Aorta (tissue), 5 donors: ENCODE results near the gene EGFL8. TPM values are rescaled to one million over a fixed set of nuclear protein-coding genes. Genes with fewer than 3 reads are reported as not detected.

ENCODE experiments used
- ATAC-seq: fragments of 200-7000 bp; cut with Tn5 transposase; one replicate; pipeline ENCODE4 v1.9.1; 2022; ENCODE audit warnings: moderate library complexity; ENCODE audit not compliant: low FRiP score
- DNase-seq, 2 donors: peaks; one replicate each; pipeline ENCODE4 v3.0.0-alpha.2; 2020
- H3K27ac ChIP-seq, 2 donors: one replicate each; pipeline ENCODE4 v1.5.1; 2013; ENCODE audit warnings: low read length in 2 of 2, mild to moderate bottlenecking in 2 of 2, moderate library complexity in 2 of 2, control low read depth in 1 of 2, inconsistent platforms in 1 of 2, low read depth in 1 of 2
- H3K27me3 ChIP-seq, 2 donors: one replicate each; pipeline ENCODE4 v1.6.1; 2013; ENCODE audit warnings: control low read depth in 1 of 2, low read length in 1 of 2, mild to moderate bottlenecking in 1 of 2, moderate library complexity in 1 of 2; ENCODE audit not compliant: insufficient read depth in 2 of 2, control insufficient read depth in 1 of 2
- H3K36me3 ChIP-seq, 2 donors: one replicate each; pipeline ENCODE4 v1.6.1; 2013; ENCODE audit warnings: control low read depth in 1 of 2, low read length in 1 of 2, mild to moderate bottlenecking in 1 of 2; ENCODE audit not compliant: insufficient read depth in 2 of 2, control insufficient read depth in 1 of 2
- H3K4me1 ChIP-seq, 2 donors: one replicate each; pipeline ENCODE4 v1.6.1; 2013; ENCODE audit warnings: low read length in 2 of 2, control low read depth in 1 of 2, mild to moderate bottlenecking in 1 of 2, moderate library complexity in 1 of 2; ENCODE audit not compliant: insufficient read depth in 2 of 2, control insufficient read depth in 1 of 2
- H3K4me3 ChIP-seq, 2 donors: one replicate each; pipeline ENCODE4 v1.5.1; 2013; ENCODE audit warnings: low read length in 2 of 2, control low read depth in 1 of 2, mild to moderate bottlenecking in 1 of 2
- H3K9me3 ChIP-seq: one replicate; pipeline ENCODE4 v1.6.1; 2013; ENCODE audit warnings: mild to moderate bottlenecking, low read length; ENCODE audit not compliant: control insufficient read depth
- WGBS, 2 donors: extraction: QIAGEN DNeasy Blood & Tissue Kit; methylation state at CpG; one replicate each; pipeline ENCODE4 v1.1.7; 2013; 5-methylcytosine and 5-hydroxymethylcytosine counted together
- intact Hi-C, 2 donors: fragments of 100-400 bp; cut with DNase I; formaldehyde crosslinking; loops; one replicate each; pipeline versions ENCODE4 v1.14.2 to v1.15.0; 2022
- polyA plus RNA-seq, 2 donors: library from polyadenylated mRNA; stranded (reverse); fragments of 200-250 nt; gene quantifications; one replicate each; pipeline ENCODE4 v1.2.3, GENCODE V29; 2013
- total RNA-seq, 2 donors: library from RNA; stranded (reverse); fragmentation: NEBNext Ultra II Directional; extraction: Animal tissue kit (Norgen Biotek cat#: 25700); gene quantifications; one replicate each; pipeline ENCODE4 v1.2.1, GENCODE V29; 2021
- donor health status: healthy with polysubstance abuse.
- donor health status: Bipolar disorder and iron deficiency.
- donor health status: DM: no; HTN: no; CAD: no.
- donor health status: DM: no; HTN: no; CAD: no.
- donor health status: DM: yes; HTN: yes; CAD: no.

Gene EGFL8
- total and polyA plus RNA-seq, 4 donors, result 3.9 to 138 (median 29.7) TPM

- no peaks in the 10 kb centered on the region for H3K9me3 ChIP-seq
- no peaks in the 10 kb centered on the region for H3K36me3 ChIP-seq
- H3K4me3 ChIP-seq, result peak overlapping the region in 1 of 2 donors; percentile 87
- ATAC-seq, result no peak
- H3K27me3 ChIP-seq, result no peaks in the 10 kb centered on the region
- WGBS, 2 donors, result 6 to 9% methylated on average over 11 to 13 of the region's 13 CpGs
- no peaks in the 10 kb centered on the region for H3K4me1 ChIP-seq
- intact Hi-C loops, result no loop called here
- peak overlapping the region; percentile 20 to 78 for H3K27ac ChIP-seq
- peak in 1 of 2 donors; percentile 59 for DNase-seq
Measured at GRCh38 chr6:32188381-32189068, 24.1 kb downstream of the EGFL8 start.

- intact Hi-C loops, result no loop called here
- no peaks in the 10 kb centered on the region for H3K9me3 ChIP-seq
- H3K4me1 ChIP-seq, result no peaks in the 10 kb centered on the region
- ATAC-seq, result no peak
- 1 to 2% methylated on average over 10 of the region's 10 CpGs for WGBS, 2 donors
- DNase-seq, result peak in 1 of 2 donors; percentile 64
- H3K36me3 ChIP-seq, result no peaks in the 10 kb centered on the region
- H3K27me3 ChIP-seq, result no peaks in the 10 kb centered on the region
- peak overlapping the region; percentile 60 to 78 for H3K27ac ChIP-seq
- peak overlapping the region; percentile 87 to 89 for H3K4me3 ChIP-seq
Measured at GRCh38 chr6:32189069-32189741, 24.8 kb downstream of the EGFL8 start.

- no peaks in the 10 kb centered on the region for H3K36me3 ChIP-seq
- no peaks in the 10 kb centered on the region for H3K9me3 ChIP-seq
- ATAC-seq (peak; percentile 4), DNase-seq (peak; percentile 60 to 80)
- intact Hi-C loops, result loop anchor here (10.0 kb wide), 2 partner anchors 785 to 1015 kb away; partner anchors contain the start of genes HSD17B8 (in 1 of the 2), RING1 (in 1 of the 2), RXRB (in 1 of the 2) and SLC39A7 (in 1 of the 2)
- peak overlapping the region; percentile 87 to 89 for H3K4me3 ChIP-seq
- H3K27me3 ChIP-seq, result no peaks in the 10 kb centered on the region
- WGBS, 2 donors, result 10 to 20% methylated on average over 14 to 23 of the region's 23 CpGs
- peak overlapping the region; percentile 30 to 60 for H3K27ac ChIP-seq
- H3K4me1 ChIP-seq, result no peaks in the 10 kb centered on the region
Measured at GRCh38 chr6:32189742-32190053, 25.3 kb downstream of the EGFL8 start.

- Histone ChIP-seq H3K36me3 (no peaks in the 10 kb centered on the region), H3K27ac (peak within 1 kb of the TSS; percentile 60 to 78), H3K4me3 (peak within 1 kb of the TSS; percentile 87 to 89), H3K9me3 (no peaks in the 10 kb centered on the region), H3K27me3 (no peaks in the 10 kb centered on the region), H3K4me1 (no peaks in the 10 kb centered on the region)
- 0 to 1% methylated on average over 18 to 23 of the region's 23 CpGs for whole genome bisulfite sequencing, 2 donors
- DNase-seq, result peak; percentile 95 to 96
- intact Hi-C loops, result loop anchor here (10.0 kb wide), 2 partner anchors 785 to 1015 kb away; partner anchors contain the start of genes HSD17B8 (in 1 of the 2), RING1 (in 1 of the 2), RXRB (in 1 of the 2) and SLC39A7 (in 1 of the 2)
- ATAC-seq, result peak; percentile 85
Measured at GRCh38 chr6:32190054-32190851, 25.9 kb downstream of the EGFL8 start, which contains the start of gene PBX2. PBX2 (minus strand) TSS chr6:32190202; CDS start chr6:32189915, 287 bp downstream.

GRCh38 chr6:32190911-32191677 is 26.7 kb downstream of the EGFL8 start:
- WGBS, 2 donors, result 70 to 76% methylated on average over 8 of the region's 8 CpGs
- no peaks in the 10 kb centered on the region for H3K27me3 ChIP-seq
- ATAC-seq (no peak), DNase-seq (no peak)
- H3K4me1 ChIP-seq, result no peaks in the 10 kb centered on the region
- intact Hi-C loops, result loop anchor here (10.0 kb wide), 2 partner anchors 784 to 1014 kb away; partner anchors contain the start of genes HSD17B8 (in 1 of the 2), RING1 (in 1 of the 2), RXRB (in 1 of the 2) and SLC39A7 (in 1 of the 2)
- H3K27ac ChIP-seq, result peak overlapping the region in 1 of 2 donors; percentile 76
- H3K4me3 ChIP-seq, result no peak overlapping the region
- no peaks in the 10 kb centered on the region for H3K9me3 ChIP-seq
- no peaks in the 10 kb centered on the region for H3K36me3 ChIP-seq

GRCh38 chr6:32191696-32192607 is 27.6 kb downstream of the EGFL8 start:
- no peak overlapping the region for H3K27ac ChIP-seq
- no peaks in the 10 kb centered on the region for H3K36me3 ChIP-seq
- 72 to 75% methylated on average over 15 of the region's 15 CpGs for WGBS, 2 donors
- H3K27me3 ChIP-seq, result no peaks in the 10 kb centered on the region
- no peak overlapping the region for H3K4me3 ChIP-seq
- no peak for ATAC-seq
- no peak for DNase-seq
- H3K9me3 ChIP-seq, result no peaks in the 10 kb centered on the region
- H3K4me1 ChIP-seq, result no peaks in the 10 kb centered on the region
- intact Hi-C loops, result loop anchor here (10.0 kb wide), 2 partner anchors 783 to 1013 kb away; partner anchors contain the start of genes HSD17B8 (in 1 of the 2), RING1 (in 1 of the 2), RXRB (in 1 of the 2) and SLC39A7 (in 1 of the 2)

- DNase-seq (peak in 1 of 2 donors; percentile 79), ATAC-seq (no peak)
- H3K27me3 ChIP-seq, result no peaks in the 10 kb centered on the region
- intact Hi-C loops, result loop anchor here (10.0 kb wide), 2 partner anchors 782 to 1012 kb away; partner anchors contain the start of genes HSD17B8 (in 1 of the 2), RING1 (in 1 of the 2), RXRB (in 1 of the 2) and SLC39A7 (in 1 of the 2)
- no peak within 1 kb of the TSS for H3K27ac ChIP-seq
- H3K36me3 ChIP-seq, result no peaks in the 10 kb centered on the region
- WGBS, 2 donors, result 25 to 27% methylated on average over 4 to 5 of the region's 5 CpGs
- no peaks in the 10 kb centered on the region for H3K4me1 ChIP-seq
- H3K4me3 ChIP-seq, result no peak within 1 kb of the TSS
- H3K9me3 ChIP-seq, result no peaks in the 10 kb centered on the region
Measured at GRCh38 chr6:32192608-32193039, 28.2 kb downstream of the EGFL8 start, which contains the start of gene GPSM3. GPSM3 (minus strand) TSS chr6:32192643; CDS start chr6:32192513, 130 bp downstream.
